T-helper 1 cell treated with Interleukin-12 subunit alpha and Interleukin-12 subunit beta and Interleukin-4 antibody, amounts not matched to agents 30 μg/mL and 1 μg/mL, for 36 hours (primary cell): ENCODE data around the gene PIAS3.

Experiments
- H3K27ac Mint-ChIP-seq: one replicate; pipeline ENCODE4 v1.8.0; 2021; ENCODE audit warnings: mild to moderate bottlenecking, mixed read lengths
- H3K27me3 Mint-ChIP-seq: one replicate; pipeline ENCODE4 v1.8.0; 2021; ENCODE audit warnings: low read depth, mixed read lengths
- H3K36me3 Mint-ChIP-seq: one replicate; pipeline ENCODE4 v1.8.0; 2021; ENCODE audit warnings: low read depth, mixed read lengths
- H3K4me1 Mint-ChIP-seq: one replicate; pipeline ENCODE4 v1.8.0; 2021; ENCODE audit warnings: low read depth, mixed read lengths
- H3K4me3 Mint-ChIP-seq: one replicate; pipeline ENCODE4 v1.8.0; 2021; ENCODE audit warnings: mild to moderate bottlenecking, moderate library complexity, mixed read lengths
- H3K9me3 Mint-ChIP-seq: one replicate; pipeline ENCODE4 v1.8.0; 2021; ENCODE audit warnings: mixed read lengths

PIAS3 gene

GRCh38 chr1:145886816-145887215 is 27.9 kb upstream of the PIAS3 start:
- Mint-ChIP-seq H3K27me3 (peaks cover 28% of the 10 kb centered on the region), H3K4me1 (peaks cover 12% of the 10 kb centered on the region), H3K36me3 (no peaks in the 10 kb centered on the region), H3K9me3 (no peaks in the 10 kb centered on the region), H3K4me3 (peak overlapping the region; percentile 76), H3K27ac (no peak overlapping the region)

DNA sequence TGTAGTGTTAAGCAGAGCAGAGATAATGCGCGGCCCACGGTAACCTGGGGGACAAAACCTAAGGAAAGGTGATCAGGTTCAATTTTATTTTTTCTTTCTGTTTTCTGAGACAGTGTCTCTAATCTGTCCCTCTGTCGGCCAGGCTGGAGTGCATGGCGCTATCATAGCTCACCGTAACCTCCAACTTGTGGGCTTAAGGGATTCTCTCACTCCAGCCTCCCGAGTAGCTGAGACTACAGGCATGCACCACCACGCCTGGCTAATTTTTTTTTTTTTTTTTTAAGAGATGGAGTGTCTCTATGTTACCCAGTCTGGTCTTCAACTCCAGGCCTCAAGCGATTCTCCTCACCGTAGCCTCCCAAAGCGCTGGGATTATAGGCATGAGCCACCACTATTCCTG is 27.5 kb upstream of the PIAS3 start:
- Mint-ChIP-seq H3K9me3 (no peaks in the 10 kb centered on the region), H3K4me1 (peaks cover 12% of the 10 kb centered on the region), H3K27ac (no peak overlapping the region), H3K36me3 (no peaks in the 10 kb centered on the region), H3K4me3 (peak overlapping the region; percentile 76), H3K27me3 (peaks cover 30% of the 10 kb centered on the region)

GRCh38 chr1:145885738-145886287 is 26.9 kb upstream of the PIAS3 start, which contains the start of gene ANKRD35:
ANKRD35 (minus strand) TSS chr1:145885866; CDS start chr1:145885758, 108 bp downstream.
- peaks cover 33% of the 10 kb centered on the region for H3K27me3 Mint-ChIP-seq
- no peaks in the 10 kb centered on the region for H3K36me3 Mint-ChIP-seq
- H3K9me3 Mint-ChIP-seq = no peaks in the 10 kb centered on the region
- peak within 1 kb of the TSS; percentile 76 for H3K4me3 Mint-ChIP-seq
- peaks cover 12% of the 10 kb centered on the region for H3K4me1 Mint-ChIP-seq
- H3K27ac Mint-ChIP-seq = peak within 1 kb of the TSS; percentile 7

GRCh38 chr1:145884675-145885074 is 25.8 kb upstream of the PIAS3 start:
- H3K9me3 Mint-ChIP-seq = no peaks in the 10 kb centered on the region
- H3K4me1 Mint-ChIP-seq = peaks cover 15% of the 10 kb centered on the region
- no peaks in the 10 kb centered on the region for H3K36me3 Mint-ChIP-seq
- H3K27ac Mint-ChIP-seq = no peak overlapping the region
- peak overlapping the region; percentile 76 for H3K4me3 Mint-ChIP-seq
- H3K27me3 Mint-ChIP-seq = peaks cover 33% of the 10 kb centered on the region

DNA sequence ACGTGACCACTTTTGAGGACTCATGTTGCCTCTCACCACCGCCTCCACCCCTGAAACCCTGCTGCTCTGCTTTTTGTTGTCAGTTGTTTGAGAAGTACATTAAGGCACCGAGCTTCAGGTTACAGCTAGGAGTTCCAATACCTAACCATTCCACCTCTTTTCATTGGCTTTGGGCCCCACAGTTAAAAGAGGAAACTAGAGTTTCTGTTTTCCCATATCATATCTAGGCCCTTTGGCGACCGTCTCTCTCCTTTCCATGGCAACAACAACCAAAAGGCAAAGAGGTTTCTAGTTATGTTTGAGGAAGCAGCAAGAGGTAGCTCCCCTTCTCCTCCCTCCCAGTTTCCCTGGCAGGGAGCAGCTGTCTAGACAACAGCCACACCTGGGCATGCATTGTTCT is 20.9 kb upstream of the PIAS3 start:
- no peaks in the 10 kb centered on the region for H3K36me3 Mint-ChIP-seq
- no peak overlapping the region for H3K4me3 Mint-ChIP-seq
- peaks cover 39% of the 10 kb centered on the region for H3K27me3 Mint-ChIP-seq
- no peak overlapping the region for H3K27ac Mint-ChIP-seq
- H3K4me1 Mint-ChIP-seq = peaks cover 5% of the 10 kb centered on the region
- H3K9me3 Mint-ChIP-seq = no peaks in the 10 kb centered on the region

- no peaks in the 10 kb centered on the region for H3K36me3 Mint-ChIP-seq
- no peak overlapping the region for H3K27ac Mint-ChIP-seq
- no peaks in the 10 kb centered on the region for H3K9me3 Mint-ChIP-seq
- no peak overlapping the region for H3K4me3 Mint-ChIP-seq
- H3K4me1 Mint-ChIP-seq = peaks cover 4% of the 10 kb centered on the region
- peaks cover 35% of the 10 kb centered on the region for H3K27me3 Mint-ChIP-seq
Measured at GRCh38 chr1:145878724-145879123, 19.8 kb upstream of the PIAS3 start.

GRCh38 chr1:145877923-145878486 is 19.1 kb upstream of the PIAS3 start:
- H3K4me1 Mint-ChIP-seq = peaks cover 6% of the 10 kb centered on the region
- no peaks in the 10 kb centered on the region for H3K9me3 Mint-ChIP-seq
- no peak overlapping the region for H3K4me3 Mint-ChIP-seq
- H3K36me3 Mint-ChIP-seq = no peaks in the 10 kb centered on the region
- H3K27me3 Mint-ChIP-seq = peaks cover 36% of the 10 kb centered on the region
- H3K27ac Mint-ChIP-seq = peak overlapping the region; percentile 45

- no peaks in the 10 kb centered on the region for H3K9me3 Mint-ChIP-seq
- H3K4me3 Mint-ChIP-seq = no peak overlapping the region
- peaks cover 19% of the 10 kb centered on the region for H3K4me1 Mint-ChIP-seq
- H3K27ac Mint-ChIP-seq = no peak overlapping the region
- H3K27me3 Mint-ChIP-seq = peaks cover 50% of the 10 kb centered on the region
- H3K36me3 Mint-ChIP-seq = no peaks in the 10 kb centered on the region
Measured at GRCh38 chr1:145874646-145875045, 15.8 kb upstream of the PIAS3 start.

DNA sequence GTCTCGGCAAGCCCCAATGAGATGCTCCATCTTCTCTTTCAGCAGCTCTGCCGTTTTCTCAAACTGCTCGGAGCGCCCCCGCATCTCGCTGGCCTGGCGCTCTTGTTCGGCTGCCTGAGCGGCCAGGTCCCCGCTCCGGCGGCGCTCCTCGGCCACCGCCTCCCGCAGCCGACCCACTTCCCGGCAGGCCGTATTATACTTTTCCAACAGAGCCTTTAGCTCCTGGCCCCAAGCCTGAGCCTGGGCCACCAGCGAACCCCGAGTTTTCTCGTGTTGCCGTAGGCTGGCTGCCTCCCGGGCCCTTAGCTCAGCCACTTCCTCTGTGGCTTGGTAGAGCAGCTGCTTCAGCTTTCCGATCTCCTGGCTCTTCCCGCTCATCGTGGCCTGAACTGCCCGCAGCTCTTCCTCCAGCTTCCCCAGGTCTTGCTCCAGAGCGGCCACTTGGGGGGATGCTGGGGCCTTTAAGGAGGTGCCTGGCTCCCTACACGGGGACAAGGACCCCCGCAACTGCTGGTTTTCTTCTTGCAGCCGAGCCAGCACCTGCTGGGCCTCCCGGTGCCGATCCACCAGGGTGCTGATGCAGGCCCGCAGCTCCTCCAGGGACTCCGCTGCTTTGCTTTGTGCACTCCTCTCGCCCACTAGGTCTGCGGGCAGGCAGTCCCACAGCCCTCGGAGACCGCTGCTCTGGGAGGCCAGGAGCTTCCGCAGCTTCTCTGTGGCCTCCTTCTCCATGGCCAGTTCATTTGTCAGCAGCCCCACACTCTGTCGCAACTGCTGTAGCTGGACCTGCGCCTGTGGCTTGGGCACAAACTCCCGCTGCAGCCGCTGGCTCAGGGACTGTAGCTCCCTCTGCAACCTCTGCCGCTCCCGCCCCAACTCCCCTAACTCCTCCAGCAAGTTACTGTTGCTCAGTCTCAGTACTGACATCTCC is 13.4 kb upstream of the PIAS3 start:
- Mint-ChIP-seq H3K27ac (peak overlapping the region; percentile 66), H3K36me3 (peaks cover 3% of the 10 kb centered on the region), H3K4me1 (peaks cover 19% of the 10 kb centered on the region), H3K4me3 (peak overlapping the region; percentile 75), H3K27me3 (peaks cover 55% of the 10 kb centered on the region), H3K9me3 (no peaks in the 10 kb centered on the region)

DNA sequence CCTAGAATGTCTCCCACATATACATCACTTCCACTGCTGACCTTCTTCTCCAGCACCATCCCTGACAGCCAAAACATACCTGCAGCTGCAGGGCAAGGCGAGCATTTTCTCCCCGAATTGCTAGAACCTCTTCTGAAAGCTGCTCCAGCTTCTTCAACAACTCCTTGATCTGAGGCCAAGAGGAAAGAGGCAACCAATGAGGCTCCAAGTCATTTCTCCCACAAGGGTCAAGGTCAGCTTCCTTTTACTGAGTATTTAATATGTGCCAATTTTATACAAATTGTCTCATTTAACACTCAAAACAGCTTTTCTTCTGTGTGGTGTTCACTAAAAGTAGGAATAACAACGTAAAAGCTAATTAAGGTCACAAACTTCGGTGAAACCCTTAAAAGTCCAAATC is 9.4 kb upstream of the PIAS3 start:
- peaks cover 73% of the 10 kb centered on the region for H3K27me3 Mint-ChIP-seq
- H3K9me3 Mint-ChIP-seq = no peaks in the 10 kb centered on the region

GRCh38 chr1:145863282-145864018 is 4.6 kb upstream of the PIAS3 start:
- peaks cover 8% of the 10 kb centered on the region for H3K4me1 Mint-ChIP-seq
- H3K27ac Mint-ChIP-seq = no peak overlapping the region
- peaks cover 3% of the 10 kb centered on the region for H3K36me3 Mint-ChIP-seq
- H3K9me3 Mint-ChIP-seq = no peaks in the 10 kb centered on the region
- peaks cover 52% of the 10 kb centered on the region for H3K27me3 Mint-ChIP-seq
- no peak overlapping the region for H3K4me3 Mint-ChIP-seq

More for the DNA sequence above, 9.4 kb upstream of the PIAS3 start:
- H3K4me1 Mint-ChIP-seq = peaks cover 17% of the 10 kb centered on the region
- no peak overlapping the region for H3K4me3 Mint-ChIP-seq
- H3K36me3 Mint-ChIP-seq = peaks cover 3% of the 10 kb centered on the region
- H3K27ac Mint-ChIP-seq = no peak overlapping the region

- Mint-ChIP-seq H3K4me3 (peak overlapping the region; percentile 98), H3K27ac (peak overlapping the region; percentile 96), H3K27me3 (peaks cover 20% of the 10 kb centered on the region), H3K9me3 (no peaks in the 10 kb centered on the region), H3K4me1 (peaks cover 16% of the 10 kb centered on the region), H3K36me3 (peaks cover 13% of the 10 kb centered on the region)
Measured at GRCh38 chr1:145859491-145860023, 676 bp upstream of the PIAS3 start.

DNA sequence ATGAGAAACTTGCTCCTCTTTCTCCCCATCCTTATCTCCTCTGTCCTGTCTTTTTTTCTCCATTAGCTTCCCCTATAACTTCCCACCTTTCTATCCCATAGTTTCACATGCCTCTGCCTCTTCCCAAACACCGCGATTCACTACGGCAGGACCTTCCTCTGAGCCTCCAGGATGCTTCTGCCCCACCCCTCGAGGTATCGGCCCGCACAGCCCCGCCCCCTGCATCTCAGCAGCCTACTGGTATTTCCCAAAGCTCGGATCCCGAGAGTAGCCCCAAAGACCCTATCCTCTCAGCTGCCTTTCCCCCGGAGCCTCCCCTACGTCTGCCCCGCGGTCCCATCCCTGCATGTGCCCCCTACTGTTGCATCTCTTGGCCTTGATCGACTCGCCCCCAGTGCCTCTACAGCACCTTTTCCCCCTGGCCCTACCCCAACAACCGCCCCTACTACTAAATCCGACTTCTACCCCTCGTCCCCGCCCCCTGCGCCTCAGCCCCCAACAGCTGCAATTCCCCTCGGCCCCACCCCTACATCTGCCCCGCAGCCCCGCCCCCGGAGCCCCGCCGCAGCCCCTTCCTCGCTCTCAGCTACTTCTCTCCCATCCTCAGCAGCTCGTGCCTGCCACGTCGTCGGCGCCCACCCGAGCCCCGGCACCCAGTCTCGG is 512 bp downstream of the PIAS3 start:
- Mint-ChIP-seq H3K4me1 (peaks cover 16% of the 10 kb centered on the region), H3K36me3 (peaks cover 21% of the 10 kb centered on the region), H3K27me3 (peaks cover 9% of the 10 kb centered on the region), H3K9me3 (no peaks in the 10 kb centered on the region), H3K4me3 (peak overlapping the region; percentile 98), H3K27ac (peak overlapping the region; percentile 96)

DNA sequence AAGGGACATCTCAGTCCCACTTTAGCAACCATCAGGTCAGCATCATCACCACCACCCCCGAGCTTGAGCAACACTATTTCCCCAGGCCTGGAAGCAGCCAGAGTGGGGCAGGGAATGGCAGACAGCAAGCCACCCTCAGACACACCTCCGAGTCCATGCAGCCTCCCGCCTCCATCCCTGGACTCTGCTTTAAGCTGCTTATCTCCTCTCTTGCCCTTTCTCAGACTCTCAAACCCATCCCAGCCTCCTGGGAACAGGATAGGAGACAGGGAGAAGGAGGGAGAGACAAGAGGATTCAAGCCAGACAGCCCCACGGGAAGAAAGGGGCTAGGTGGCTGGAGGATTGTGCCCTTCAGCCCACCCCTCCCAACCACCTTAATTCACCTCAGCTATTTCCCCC is 1.7 kb downstream of the PIAS3 start:
- Mint-ChIP-seq H3K27ac (no peak overlapping the region), H3K4me3 (no peak overlapping the region), H3K36me3 (peaks cover 25% of the 10 kb centered on the region), H3K9me3 (no peaks in the 10 kb centered on the region), H3K4me1 (peaks cover 16% of the 10 kb centered on the region), H3K27me3 (peaks cover 5% of the 10 kb centered on the region)
